ENCODE results near the gene LAMC2.

The LAMC2 gene

GRCh38 chr1:183179033-183179432 lies 7.0 kb upstream of the LAMC2 start:
- H3K4me3 ChIP-seq (ENCODE audit: low read depth, low read length) = no peak overlapping the region
- TF ChIP-seq, protein P1, sequence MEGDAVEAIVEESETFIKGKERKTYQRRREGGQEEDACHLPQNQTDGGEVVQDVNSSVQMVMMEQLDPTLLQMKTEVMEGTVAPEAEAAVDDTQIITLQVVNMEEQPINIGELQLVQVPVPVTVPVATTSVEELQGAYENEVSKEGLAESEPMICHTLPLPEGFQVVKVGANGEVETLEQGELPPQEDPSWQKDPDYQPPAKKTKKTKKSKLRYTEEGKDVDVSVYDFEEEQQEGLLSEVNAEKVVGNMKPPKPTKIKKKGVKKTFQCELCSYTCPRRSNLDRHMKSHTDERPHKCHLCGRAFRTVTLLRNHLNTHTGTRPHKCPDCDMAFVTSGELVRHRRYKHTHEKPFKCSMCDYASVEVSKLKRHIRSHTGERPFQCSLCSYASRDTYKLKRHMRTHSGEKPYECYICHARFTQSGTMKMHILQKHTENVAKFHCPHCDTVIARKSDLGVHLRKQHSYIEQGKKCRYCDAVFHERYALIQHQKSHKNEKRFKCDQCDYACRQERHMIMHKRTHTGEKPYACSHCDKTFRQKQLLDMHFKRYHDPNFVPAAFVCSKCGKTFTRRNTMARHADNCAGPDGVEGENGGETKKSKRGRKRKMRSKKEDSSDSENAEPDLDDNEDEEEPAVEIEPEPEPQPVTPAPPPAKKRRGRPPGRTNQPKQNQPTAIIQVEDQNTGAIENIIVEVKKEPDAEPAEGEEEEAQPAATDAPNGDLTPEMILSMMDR (IDR thresholded peaks at IDR 0.05; ENCODE audit: borderline replicate concordance, insufficient read depth, low read depth, low read length) = no peak

GRCh38 chr1:183180218-183180617 lies 5.8 kb upstream of the LAMC2 start:
- TF ChIP-seq, protein P1 (IDR thresholded peaks at IDR 0.05; ENCODE audit: borderline replicate concordance, insufficient read depth, low read depth, low read length) = no peak
- no peak overlapping the region for H3K4me3 ChIP-seq (ENCODE audit: low read depth, low read length)

- TF ChIP-seq, protein P1 (IDR thresholded peaks at IDR 0.05; ENCODE audit: borderline replicate concordance, insufficient read depth, low read depth, low read length) = no peak
- no peak overlapping the region for H3K4me3 ChIP-seq (ENCODE audit: low read depth, low read length)
Observed at GRCh38 chr1:183180634-183181056, 5.4 kb upstream of the LAMC2 start.

DNA sequence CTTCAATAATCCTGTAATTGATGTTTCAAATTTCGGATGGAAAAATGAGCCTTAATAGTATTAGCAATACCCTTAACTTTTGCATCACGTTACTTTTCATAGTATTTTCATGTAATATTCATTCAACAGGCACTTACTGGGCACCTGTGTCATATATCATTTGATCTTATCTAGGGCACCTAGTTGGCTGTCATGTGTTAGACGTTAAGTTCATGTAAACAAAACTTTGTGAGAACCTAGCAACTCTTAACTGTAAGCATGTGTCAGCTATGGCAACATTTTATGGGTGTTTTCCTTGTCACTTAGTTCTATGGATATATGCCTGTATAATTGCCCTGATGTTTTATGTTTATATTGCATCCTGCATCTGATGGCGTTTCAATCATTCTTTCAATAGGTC lies 777 bp downstream of the LAMC2 start:
- TF ChIP-seq, protein P1 (IDR thresholded peaks at IDR 0.05; ENCODE audit: borderline replicate concordance, insufficient read depth, low read depth, low read length) = no peak
- no peak overlapping the region for H3K4me3 ChIP-seq (ENCODE audit: low read depth, low read length)

GRCh38 chr1:183188240-183188639 lies 2.2 kb downstream of the LAMC2 start:
- no peak overlapping the region for H3K4me3 ChIP-seq (ENCODE audit: low read depth, low read length)

GRCh38 chr1:183191833-183192232 lies 5.8 kb downstream of the LAMC2 start:
- H3K4me3 ChIP-seq (ENCODE audit: low read depth, low read length) = no peak overlapping the region
- TF ChIP-seq, protein P1 (IDR thresholded peaks at IDR 0.05; ENCODE audit: borderline replicate concordance, insufficient read depth, low read depth, low read length) = no peak

More at GRCh38 chr1:183188240-183188639, 2.2 kb downstream of the LAMC2 start:
- TF ChIP-seq, protein P1 (IDR thresholded peaks at IDR 0.05; ENCODE audit: borderline replicate concordance, insufficient read depth, low read depth, low read length) = no peak

DNA sequence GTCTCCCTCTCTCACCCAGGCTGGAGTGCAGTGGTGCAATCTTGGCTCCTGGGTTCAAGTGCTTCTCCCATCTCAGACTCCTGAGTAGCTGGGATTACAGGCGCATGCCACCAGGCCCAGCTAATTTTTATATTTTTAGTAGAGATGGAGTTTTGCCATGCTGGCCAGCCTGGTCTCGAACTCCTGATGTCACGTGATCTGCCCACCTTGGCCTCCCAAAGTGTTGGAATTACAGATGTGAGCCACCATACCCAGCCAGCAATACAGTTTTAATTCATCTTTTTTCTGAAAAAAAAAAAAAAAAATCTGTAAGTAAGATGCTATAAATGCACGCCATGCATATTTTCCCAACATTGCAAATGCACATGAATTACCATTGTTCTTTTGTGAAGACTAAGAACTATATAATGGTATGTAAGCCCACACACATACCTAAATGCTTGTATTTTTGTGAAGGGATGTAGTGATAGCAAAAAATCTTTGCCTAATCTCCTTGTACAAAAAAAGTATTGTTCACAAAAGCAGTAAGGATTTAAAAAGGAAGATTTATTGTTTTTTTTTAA lies 8.0 kb downstream of the LAMC2 start:
- TF ChIP-seq, protein P1 (IDR thresholded peaks at IDR 0.05; ENCODE audit: borderline replicate concordance, insufficient read depth, low read depth, low read length) = no peak
- no peak overlapping the region for H3K4me3 ChIP-seq (ENCODE audit: low read depth, low read length)

Data from GM12875 (cell line).